Measurements from ENCODE around the gene RAD51C. TPM values are rescaled to one million over a fixed set of nuclear protein-coding genes. Genes with fewer than 3 reads are reported as not detected.

RAD51C gene
- polyA plus RNA-seq, 1 of the 3 experiments (the other 2 are of a cell fraction) = 36.1 TPM

DNA sequence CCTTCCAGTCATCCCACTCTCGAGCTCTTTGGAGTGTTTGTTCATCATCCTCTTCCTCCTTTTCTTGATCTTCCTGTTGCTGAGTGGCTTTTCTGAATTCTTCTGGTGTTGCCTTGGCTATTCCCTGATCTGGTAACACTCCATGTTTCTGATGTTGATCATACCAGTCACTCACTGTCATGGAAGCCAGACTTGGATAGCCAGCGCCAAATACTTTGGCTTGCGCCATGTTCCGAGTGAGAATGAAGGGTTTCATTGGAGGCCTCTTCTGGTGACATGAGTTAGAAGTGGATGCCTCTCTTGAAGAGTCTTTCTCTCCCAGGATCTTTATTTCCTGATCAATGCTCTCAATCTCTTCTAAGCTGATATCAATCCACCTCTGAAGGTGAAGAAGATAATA is 31.8 kb upstream of the RAD51C start:
- Histone ChIP-seq H3K4me2 (no peak overlapping the region), H3K4me3 (ENCODE audit: low read depth in 2 of 2, low read length in 1 of 2) (no peak overlapping the region), H3K27ac (ENCODE audit: low read depth in 2 of 2, low read length in 1 of 2) (no peak overlapping the region), H3K79me2 (ENCODE audit: insufficient read depth) (no peaks in the 10 kb centered on the region), H4K20me1 (ENCODE audit: insufficient read depth) (no peaks in the 10 kb centered on the region), H3K9me2 (no peaks in the 10 kb centered on the region), H3K4me1 (ENCODE audit: control insufficient read depth in 1 of 2, insufficient read depth in 2 of 2, low read depth in 1 of 2, low read length in 1 of 2) (no peaks in the 10 kb centered on the region; a peak in 1 of 4 replicates), H3F3A (replicated peaks; ENCODE audit: insufficient read depth) (peaks cover 22% of the 10 kb centered on the region), H3K9ac (no peak overlapping the region), H2AFZ (ENCODE audit: low read depth) (no peak overlapping the region), H3K27me3 (ENCODE audit: insufficient read depth) (no peaks in the 10 kb centered on the region), H3K36me3 (replicated peaks in 1 of 2; ENCODE audit: control insufficient read depth in 1 of 2, insufficient read depth in 2 of 2, low read length in 1 of 2) (no peaks in the 10 kb centered on the region), H3K9me3 (no peaks in the 10 kb centered on the region)
- ChIA-PET POLR2A (interaction anchor here (1.8 to 6.8 kb wide), 2 partner anchors 11 to 29 kb away, joined by 7 to 64 read pairs; no protein-coding TSS in a partner anchor), CTCF (interaction anchor here (2.8 kb wide), 2 partner anchors 28 to 344 kb away, joined by 8 to 9 read pairs; no protein-coding TSS in a partner anchor)
- no peak for TF ChIP-seq MEF2A (IDR thresholded peaks at IDR 0.05; ENCODE audit: borderline replicate concordance, low read depth)
- TF ChIP-seq TCF12 (IDR thresholded peaks at IDR 0.05) = no peak
- TF ChIP-seq ELF1 (IDR thresholded peaks at IDR 0.05) = no peak
- no peak for TF ChIP-seq NFIC (IDR thresholded peaks at IDR 0.05; ENCODE audit: borderline replicate concordance)
- TF ChIP-seq POLR2AphosphoS5 (IDR thresholded peaks at IDR 0.05; ENCODE audit: low read depth, low read length) = no peak
- TF ChIP-seq FOSL2 (IDR thresholded peaks at IDR 0.05; ENCODE audit: borderline replicate concordance, low read depth) = no peak
- no peak for TF ChIP-seq RXRA (IDR thresholded peaks at IDR 0.05; ENCODE audit: borderline replicate concordance, low read depth)
- no peak for TF ChIP-seq EP300 (IDR thresholded peaks at IDR 0.05; ENCODE audit: borderline replicate concordance in 1 of 2, low read depth in 1 of 2, low read length in 1 of 2)
- TF ChIP-seq, protein P1, sequence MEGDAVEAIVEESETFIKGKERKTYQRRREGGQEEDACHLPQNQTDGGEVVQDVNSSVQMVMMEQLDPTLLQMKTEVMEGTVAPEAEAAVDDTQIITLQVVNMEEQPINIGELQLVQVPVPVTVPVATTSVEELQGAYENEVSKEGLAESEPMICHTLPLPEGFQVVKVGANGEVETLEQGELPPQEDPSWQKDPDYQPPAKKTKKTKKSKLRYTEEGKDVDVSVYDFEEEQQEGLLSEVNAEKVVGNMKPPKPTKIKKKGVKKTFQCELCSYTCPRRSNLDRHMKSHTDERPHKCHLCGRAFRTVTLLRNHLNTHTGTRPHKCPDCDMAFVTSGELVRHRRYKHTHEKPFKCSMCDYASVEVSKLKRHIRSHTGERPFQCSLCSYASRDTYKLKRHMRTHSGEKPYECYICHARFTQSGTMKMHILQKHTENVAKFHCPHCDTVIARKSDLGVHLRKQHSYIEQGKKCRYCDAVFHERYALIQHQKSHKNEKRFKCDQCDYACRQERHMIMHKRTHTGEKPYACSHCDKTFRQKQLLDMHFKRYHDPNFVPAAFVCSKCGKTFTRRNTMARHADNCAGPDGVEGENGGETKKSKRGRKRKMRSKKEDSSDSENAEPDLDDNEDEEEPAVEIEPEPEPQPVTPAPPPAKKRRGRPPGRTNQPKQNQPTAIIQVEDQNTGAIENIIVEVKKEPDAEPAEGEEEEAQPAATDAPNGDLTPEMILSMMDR (IDR thresholded peaks at IDR 0.05) = no peak
- no peak for TF ChIP-seq GABPA (IDR thresholded peaks at IDR 0.05; ENCODE audit: low read depth)
- 93% methylated on average over 4 of the region's 4 CpGs for WGBS (ENCODE audit: low lambda C conversion rate)
- DNase-seq = no peak

DNA sequence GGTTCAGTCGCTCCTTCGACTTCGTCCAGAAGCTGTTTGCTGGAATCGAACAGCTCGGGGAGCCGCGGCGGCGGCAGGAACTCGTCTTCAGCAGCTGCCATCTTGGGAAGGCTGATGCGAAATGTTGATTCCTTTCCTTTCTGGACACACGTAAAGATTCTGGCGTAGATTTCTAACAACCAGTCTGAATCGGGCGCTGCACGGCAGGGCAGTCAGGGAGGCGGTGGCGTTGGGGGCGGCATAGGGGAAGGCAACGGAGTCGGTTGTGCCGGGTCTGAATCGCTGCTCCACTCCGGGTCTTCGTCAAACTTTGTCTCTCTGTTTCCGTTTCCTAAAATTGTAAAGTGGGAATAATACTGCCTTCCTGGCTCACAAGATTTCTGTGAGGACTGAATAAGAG is 30.9 kb upstream of the RAD51C start:
- Histone ChIP-seq H3K9me2 (no peaks in the 10 kb centered on the region), H2AFZ (ENCODE audit: low read depth) (no peak overlapping the region), H3K79me2 (ENCODE audit: insufficient read depth) (no peaks in the 10 kb centered on the region), H4K20me1 (ENCODE audit: insufficient read depth) (no peaks in the 10 kb centered on the region), H3K4me1 (ENCODE audit: control insufficient read depth in 1 of 2, insufficient read depth in 2 of 2, low read depth in 1 of 2, low read length in 1 of 2) (no peaks in the 10 kb centered on the region; a peak in 1 of 4 replicates), H3K9me3 (no peaks in the 10 kb centered on the region), H3K4me3 (ENCODE audit: low read depth in 2 of 2, low read length in 1 of 2) (no peak overlapping the region), H3K27me3 (ENCODE audit: insufficient read depth) (no peaks in the 10 kb centered on the region), H3F3A (replicated peaks; ENCODE audit: insufficient read depth) (peaks cover 22% of the 10 kb centered on the region), H3K27ac (ENCODE audit: low read depth in 2 of 2, low read length in 1 of 2) (no peak overlapping the region), H3K36me3 (replicated peaks in 1 of 2; ENCODE audit: control insufficient read depth in 1 of 2, insufficient read depth in 2 of 2, low read length in 1 of 2) (no peaks in the 10 kb centered on the region), H3K4me2 (no peak overlapping the region), H3K9ac (no peak overlapping the region)
- DNase-seq = no peak
- WGBS (ENCODE audit: low lambda C conversion rate) = 94% methylated on average over 26 of the region's 26 CpGs
- TF ChIP-seq RFX5 (IDR thresholded peaks at IDR 0.05; ENCODE audit: low read length) = no peak
- TF ChIP-seq CHD2 (IDR thresholded peaks at IDR 0.05; ENCODE audit: low read length, partially characterized antibody) = no peak
- CTCF ChIA-PET = interaction anchor here (2.8 kb wide), 1 partner anchor 343 kb away, joined by 8 read pairs; no protein-coding TSS in a partner anchor
- POLR2A ChIA-PET = interaction anchor here (6.8 kb wide), 1 partner anchor 30 kb away, joined by 64 read pairs; no protein-coding TSS in a partner anchor
